Rectal smooth muscle tissue (tissue), 1 donor: ENCODE measurements around the gene KIRREL2.
"Not testable (repeated sequence)": the region's sequence is repeated elsewhere in the genome, so short reads cannot be mapped to it uniquely, and the experiment has no call there.

Experiments used
- H3K27ac ChIP-seq: one replicate; pipeline ENCODE4 v1.7.0; 2013; ENCODE audit warnings: low read depth, low read length, inconsistent platforms
- H3K27me3 ChIP-seq: one replicate; pipeline ENCODE4 v1.7.0; 2013; ENCODE audit warnings: low read length; ENCODE audit not compliant: control insufficient read depth, insufficient read depth
- H3K36me3 ChIP-seq: one replicate; pipeline ENCODE4 v1.7.0; 2013; ENCODE audit warnings: low read length; ENCODE audit not compliant: control insufficient read depth, insufficient read depth
- H3K4me1 ChIP-seq: one replicate; pipeline ENCODE4 v1.7.0; 2013; ENCODE audit warnings: low read length; ENCODE audit not compliant: control insufficient read depth, insufficient read depth
- H3K4me3 ChIP-seq: one replicate; pipeline ENCODE4 v1.7.0; 2013; ENCODE audit warnings: low read length
- H3K9ac ChIP-seq: one replicate; pipeline ENCODE4 v1.7.0; 2013; ENCODE audit warnings: low read length

KIRREL2 gene

DNA sequence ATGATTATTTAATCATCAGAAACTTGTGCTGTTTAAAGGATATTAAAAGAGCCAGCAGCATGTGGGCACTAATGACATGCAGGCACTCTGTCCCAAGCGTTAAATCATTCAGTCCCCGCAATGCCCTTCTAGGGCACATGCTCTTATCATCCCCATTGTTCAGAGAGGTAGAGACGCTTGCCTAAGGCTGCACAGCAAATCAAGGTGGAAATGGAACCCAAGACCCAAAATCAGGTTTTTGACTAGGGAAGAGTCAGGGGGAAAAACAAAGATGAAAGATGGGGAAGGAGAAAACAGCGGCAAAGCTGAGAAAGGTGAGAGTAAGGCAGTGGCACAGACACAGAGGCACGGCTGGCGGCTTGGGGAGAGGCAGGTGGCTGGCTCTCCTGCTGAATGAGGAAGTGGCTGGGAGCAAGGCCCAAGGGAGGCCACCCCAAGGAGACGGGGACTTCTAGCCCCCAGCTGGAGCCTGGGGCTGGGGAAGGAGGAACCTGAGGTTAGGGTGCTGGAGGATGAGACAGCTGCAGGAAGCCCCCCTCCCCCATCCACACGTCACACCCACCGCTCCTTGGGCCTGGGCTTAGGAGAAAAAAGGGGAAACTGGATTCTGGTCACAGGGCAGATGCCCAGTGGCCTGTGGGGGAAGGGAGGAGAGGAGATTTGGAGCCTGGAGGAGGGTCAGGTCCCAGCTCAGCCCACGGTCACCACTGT lies 52.4 kb downstream of the KIRREL2 start:
- Histone ChIP-seq H3K4me3 (no peak overlapping the region), H3K36me3 (no peaks in the 10 kb centered on the region), H3K4me1 (no peaks in the 10 kb centered on the region), H3K27me3 (no peaks in the 10 kb centered on the region), H3K27ac (peak overlapping the region; percentile 14), H3K9ac (peak overlapping the region; percentile 30)

DNA sequence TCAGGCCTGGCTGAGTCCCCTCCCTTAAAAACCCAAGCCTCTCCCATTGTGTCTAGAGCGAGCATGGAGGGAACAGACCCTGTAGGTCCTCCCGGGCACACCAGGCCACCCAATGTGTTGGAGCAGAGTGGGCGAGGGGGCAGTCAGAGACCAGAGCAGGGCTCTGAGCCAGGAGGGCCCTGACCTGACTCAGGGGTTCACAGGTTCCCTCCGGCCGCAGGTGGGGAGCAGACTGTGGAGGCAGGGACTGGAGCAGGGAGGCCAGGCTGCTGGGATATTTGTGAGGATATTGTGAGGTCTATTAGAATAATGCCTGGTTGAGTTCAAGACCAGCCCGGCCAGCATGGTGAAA lies 52.9 kb downstream of the KIRREL2 start:
- peak overlapping the region; percentile 30 for H3K9ac ChIP-seq
- H3K4me3 ChIP-seq: no peak overlapping the region
- no peaks in the 10 kb centered on the region for H3K27me3 ChIP-seq
- no peaks in the 10 kb centered on the region for H3K4me1 ChIP-seq
- peak overlapping the region; percentile 48 for H3K27ac ChIP-seq
- H3K36me3 ChIP-seq: no peaks in the 10 kb centered on the region

- not testable (repeated sequence) for H3K9ac ChIP-seq, H3K27ac ChIP-seq, H3K4me1 ChIP-seq, H3K36me3 ChIP-seq, H3K4me3 ChIP-seq, H3K27me3 ChIP-seq
Observed at GRCh38 chr19:35910355-35910754, 53.6 kb downstream of the KIRREL2 start.

DNA sequence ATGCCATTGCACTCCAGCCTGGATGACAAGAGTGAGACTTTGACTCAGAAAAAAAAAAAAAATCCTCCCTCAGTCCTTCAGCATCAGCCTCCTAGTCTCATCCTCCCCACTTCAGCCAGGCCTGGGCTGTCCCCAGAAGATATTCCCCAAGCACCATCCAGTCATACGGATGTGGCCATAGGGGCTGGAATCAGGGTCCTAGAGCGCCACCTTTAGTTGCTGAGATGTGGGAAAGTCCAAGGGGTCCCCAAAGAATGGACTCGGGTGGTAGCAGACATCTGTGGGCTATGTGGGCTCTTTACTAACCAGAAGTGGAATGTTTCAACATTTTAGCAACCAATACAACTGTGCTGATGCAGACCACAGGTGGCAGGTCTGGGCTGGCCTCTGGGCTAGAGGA lies 54.5 kb downstream of the KIRREL2 start:
- H3K36me3 ChIP-seq: no peaks in the 10 kb centered on the region
- no peak overlapping the region for H3K27ac ChIP-seq
- no peaks in the 10 kb centered on the region for H3K4me1 ChIP-seq
- H3K4me3 ChIP-seq: no peak overlapping the region
- no peaks in the 10 kb centered on the region for H3K27me3 ChIP-seq
- no peak overlapping the region for H3K9ac ChIP-seq

DNA sequence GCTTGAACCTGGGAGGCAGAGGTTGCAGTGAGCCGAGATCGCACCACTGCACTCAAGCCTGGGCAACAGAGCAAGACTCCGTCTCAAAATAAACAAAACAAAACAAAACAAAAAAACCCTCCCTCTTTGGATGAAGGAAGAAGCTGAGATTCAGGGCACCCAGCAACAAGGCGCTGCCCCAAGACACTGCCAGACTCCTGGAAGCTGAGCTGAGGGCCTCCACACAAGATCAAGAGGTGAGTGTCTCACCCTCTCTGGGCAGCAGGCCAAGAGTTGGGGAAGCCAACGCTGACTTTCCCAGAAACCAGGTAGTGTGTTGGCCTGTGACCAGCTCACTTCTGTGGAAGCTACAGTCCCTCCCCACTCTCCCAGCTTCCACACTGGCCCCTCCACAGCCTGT lies 55.1 kb downstream of the KIRREL2 start:
- no peaks in the 10 kb centered on the region for H3K4me1 ChIP-seq
- no peaks in the 10 kb centered on the region for H3K27me3 ChIP-seq
- H3K9ac ChIP-seq: no peak overlapping the region
- no peak overlapping the region for H3K27ac ChIP-seq
- H3K4me3 ChIP-seq: no peak overlapping the region
- no peaks in the 10 kb centered on the region for H3K36me3 ChIP-seq

GRCh38 chr19:35913589-35913988 lies 56.9 kb downstream of the KIRREL2 start:
- H3K4me1 ChIP-seq: no peaks in the 10 kb centered on the region
- H3K9ac ChIP-seq: no peak overlapping the region
- H3K27ac ChIP-seq: no peak overlapping the region
- no peaks in the 10 kb centered on the region for H3K27me3 ChIP-seq
- H3K4me3 ChIP-seq: no peak overlapping the region
- H3K36me3 ChIP-seq: no peaks in the 10 kb centered on the region

DNA sequence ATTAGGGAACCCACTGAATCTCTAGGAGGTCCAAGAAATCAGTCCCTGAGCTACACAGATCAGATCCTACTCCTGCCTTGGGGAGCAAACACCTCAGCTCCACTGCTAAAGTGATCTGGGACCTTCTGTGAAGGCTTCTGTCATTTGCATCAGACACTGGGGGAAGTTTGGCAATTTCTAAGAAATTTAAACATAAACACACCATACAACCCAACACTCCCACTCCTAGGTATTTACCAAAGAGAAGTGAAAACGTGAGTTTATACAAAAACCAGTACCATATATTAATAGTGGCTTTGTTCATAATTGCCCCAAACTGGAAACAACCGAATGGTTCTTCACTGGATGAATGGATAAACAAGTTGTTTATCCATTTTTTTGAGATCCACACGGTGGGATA lies 58.7 kb downstream of the KIRREL2 start:
- no peak overlapping the region for H3K27ac ChIP-seq
- H3K27me3 ChIP-seq: no peaks in the 10 kb centered on the region
- H3K36me3 ChIP-seq: no peaks in the 10 kb centered on the region
- H3K9ac ChIP-seq: no peak overlapping the region
- no peaks in the 10 kb centered on the region for H3K4me1 ChIP-seq
- no peak overlapping the region for H3K4me3 ChIP-seq
